Mammary epithelial cell (primary cell): Measurements from ENCODE around the gene LRFN5.

Source experiments
- CTCF ChIP-seq, 2 donors: IDR thresholded peaks in 1 of 2; conservative IDR thresholded peaks in 1 of 2; 2 replicates each; pipeline ENCODE4 v1.5.1; 2011 to 2012; ENCODE audit warnings: inconsistent platforms in 2 of 2, low read length in 2 of 2, mild to moderate bottlenecking in 2 of 2, control low read depth in 1 of 2, low read depth in 1 of 2; ENCODE audit not compliant: insufficient read depth in 1 of 2; ENCODE audit errors: extremely low read depth in 1 of 2
- EZH2 ChIP-seq: IDR thresholded peaks from 2 replicates; pipeline ENCODE4 v1.6.1; 2012; ENCODE audit warnings: low read length, inconsistent platforms, borderline replicate concordance

GRCh38 chr14:41950428-41951151, 343.9 kb downstream of the LRFN5 start:
- TF ChIP-seq CTCF (conservative IDR thresholded peaks at IDR 0.05 in 1 of 2, IDR thresholded peaks at IDR 0.05 in 1 of 2; ENCODE audit: extremely low read depth in 1 of 2, insufficient read depth in 1 of 2, low read depth in 1 of 2, low read length in 2 of 2), result no peak
- no peak for TF ChIP-seq EZH2
